ENCODE data around the gene SLC4A2. TPM values are rescaled to one million over a fixed set of nuclear protein-coding genes. Genes with fewer than 3 reads are reported as not detected.
A peak's percentile ranks its signal among the peaks of the same experiment; 100 is the strongest.

The SLC4A2 gene
- total RNA-seq, 1 donor from 2014 or later: 99.4 TPM

DNA sequence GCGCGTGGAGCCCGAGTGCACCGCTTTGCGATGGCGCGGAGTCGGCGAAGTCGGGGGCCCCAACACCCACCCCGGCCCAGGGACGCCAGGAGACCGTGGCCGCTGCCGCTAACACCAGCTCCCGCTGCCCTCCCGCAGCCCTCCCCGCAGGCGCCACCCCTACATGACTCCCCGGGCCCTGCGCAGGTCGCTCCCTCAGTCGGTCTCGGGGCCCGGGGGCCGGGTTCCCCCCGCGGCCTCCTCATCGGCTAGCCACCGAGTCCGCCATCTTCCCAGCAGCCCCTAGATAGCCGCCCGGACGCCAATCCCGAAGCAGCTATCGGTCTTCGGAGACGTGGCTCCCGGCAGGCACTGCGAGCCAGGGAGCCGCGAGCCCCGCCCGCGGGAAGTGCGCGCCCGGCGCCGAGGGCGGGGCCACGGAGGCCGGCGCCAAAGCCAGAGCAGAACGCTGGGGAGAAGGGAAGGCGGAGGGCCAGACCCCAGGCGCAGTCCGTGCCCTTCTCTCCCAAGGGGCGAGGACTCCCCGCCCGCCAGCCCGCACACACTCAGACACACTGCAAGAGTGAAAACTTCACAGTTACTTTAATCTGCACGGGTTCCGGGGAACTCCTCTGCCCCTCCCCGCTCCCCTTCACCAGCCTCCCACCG lies 21.3 kb downstream of the SLC4A2 start, which contains the start of gene FASTK:
Gene FASTK (minus strand): TSS at position 288 of the 648 bp plus-strand sequence. CDS start 43 bp downstream, at position 245.
- Mint-ChIP-seq H3K4me3 (ENCODE audit: unreplicated experiment) (peak within 1 kb of the TSS; percentile 92), H3K27me3 (ENCODE audit: unreplicated experiment) (peaks cover 16% of the 10 kb centered on the region), H3K9me3 (ENCODE audit: unreplicated experiment) (peaks cover 15% of the 10 kb centered on the region), H3K4me1 (ENCODE audit: low read depth, unreplicated experiment) (peaks cover 25% of the 10 kb centered on the region), H3K36me3 (ENCODE audit: unreplicated experiment) (no peaks in the 10 kb centered on the region), H3K27ac (ENCODE audit: unreplicated experiment) (peak within 1 kb of the TSS; percentile 87)
- peak; percentile 90 for DNase-seq
- TF ChIP-seq, protein P1, sequence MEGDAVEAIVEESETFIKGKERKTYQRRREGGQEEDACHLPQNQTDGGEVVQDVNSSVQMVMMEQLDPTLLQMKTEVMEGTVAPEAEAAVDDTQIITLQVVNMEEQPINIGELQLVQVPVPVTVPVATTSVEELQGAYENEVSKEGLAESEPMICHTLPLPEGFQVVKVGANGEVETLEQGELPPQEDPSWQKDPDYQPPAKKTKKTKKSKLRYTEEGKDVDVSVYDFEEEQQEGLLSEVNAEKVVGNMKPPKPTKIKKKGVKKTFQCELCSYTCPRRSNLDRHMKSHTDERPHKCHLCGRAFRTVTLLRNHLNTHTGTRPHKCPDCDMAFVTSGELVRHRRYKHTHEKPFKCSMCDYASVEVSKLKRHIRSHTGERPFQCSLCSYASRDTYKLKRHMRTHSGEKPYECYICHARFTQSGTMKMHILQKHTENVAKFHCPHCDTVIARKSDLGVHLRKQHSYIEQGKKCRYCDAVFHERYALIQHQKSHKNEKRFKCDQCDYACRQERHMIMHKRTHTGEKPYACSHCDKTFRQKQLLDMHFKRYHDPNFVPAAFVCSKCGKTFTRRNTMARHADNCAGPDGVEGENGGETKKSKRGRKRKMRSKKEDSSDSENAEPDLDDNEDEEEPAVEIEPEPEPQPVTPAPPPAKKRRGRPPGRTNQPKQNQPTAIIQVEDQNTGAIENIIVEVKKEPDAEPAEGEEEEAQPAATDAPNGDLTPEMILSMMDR (IDR thresholded peaks at IDR 0.05; ENCODE audit: partially characterized antibody, unreplicated experiment): no peak

DNA sequence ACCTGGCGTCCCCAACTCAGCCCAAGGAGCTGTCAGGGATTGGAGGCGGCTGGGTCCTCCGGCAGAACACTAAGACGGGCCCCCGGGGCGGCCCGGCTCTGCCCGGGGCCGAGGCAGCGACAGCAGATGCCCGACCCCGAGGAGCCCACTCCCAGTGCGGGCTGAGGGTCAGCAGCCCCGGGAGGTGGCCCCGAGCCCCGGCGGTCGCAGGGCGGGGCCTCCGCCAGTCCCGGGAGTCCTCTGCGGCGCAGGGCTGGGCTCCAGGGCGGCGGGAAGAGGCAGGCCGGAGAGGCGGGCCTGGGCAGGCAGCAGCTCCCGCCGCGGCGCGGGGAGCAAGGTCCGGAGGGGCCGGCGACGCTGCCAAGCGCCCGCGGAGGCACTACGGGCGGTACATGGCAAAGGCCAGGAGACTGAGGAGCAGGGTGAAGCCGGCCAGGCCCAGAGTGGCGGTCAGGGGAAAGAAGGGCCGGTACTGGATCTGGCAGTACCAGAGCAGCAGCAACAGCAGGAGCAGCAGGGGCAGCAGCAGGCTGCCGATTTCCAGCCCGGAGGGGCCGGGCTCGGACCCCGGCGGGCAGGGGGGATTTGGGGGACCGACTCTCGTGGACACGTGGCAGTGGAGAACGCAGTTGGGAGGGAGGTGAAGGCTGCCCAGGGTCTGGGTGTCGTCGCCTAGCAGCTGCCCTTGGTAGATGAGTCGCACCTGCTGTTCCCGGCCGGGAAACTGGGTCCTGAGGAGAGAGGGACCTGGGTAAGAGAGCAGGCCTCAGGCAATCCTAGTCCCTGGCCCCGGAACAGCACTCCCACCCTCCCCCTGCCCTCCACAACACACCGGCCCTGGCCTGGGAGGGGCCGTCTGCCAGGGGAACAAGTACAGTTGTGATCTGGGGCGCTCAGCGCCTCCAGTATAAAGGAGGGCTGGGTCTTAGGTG lies 22.0 kb downstream of the SLC4A2 start:
- peaks cover 22% of the 10 kb centered on the region for H3K4me1 Mint-ChIP-seq (ENCODE audit: low read depth, unreplicated experiment)
- H3K27ac Mint-ChIP-seq (ENCODE audit: unreplicated experiment): peak overlapping the region; percentile 82
- peaks cover 20% of the 10 kb centered on the region for H3K27me3 Mint-ChIP-seq (ENCODE audit: unreplicated experiment)
- DNase-seq: peak; percentile 57
- no peaks in the 10 kb centered on the region for H3K36me3 Mint-ChIP-seq (ENCODE audit: unreplicated experiment)
- peaks cover 18% of the 10 kb centered on the region for H3K9me3 Mint-ChIP-seq (ENCODE audit: unreplicated experiment)
- TF ChIP-seq, protein P1 (IDR thresholded peaks at IDR 0.05; ENCODE audit: partially characterized antibody, unreplicated experiment): no peak
- peak overlapping the region; percentile 92 for H3K4me3 Mint-ChIP-seq (ENCODE audit: unreplicated experiment)

DNA sequence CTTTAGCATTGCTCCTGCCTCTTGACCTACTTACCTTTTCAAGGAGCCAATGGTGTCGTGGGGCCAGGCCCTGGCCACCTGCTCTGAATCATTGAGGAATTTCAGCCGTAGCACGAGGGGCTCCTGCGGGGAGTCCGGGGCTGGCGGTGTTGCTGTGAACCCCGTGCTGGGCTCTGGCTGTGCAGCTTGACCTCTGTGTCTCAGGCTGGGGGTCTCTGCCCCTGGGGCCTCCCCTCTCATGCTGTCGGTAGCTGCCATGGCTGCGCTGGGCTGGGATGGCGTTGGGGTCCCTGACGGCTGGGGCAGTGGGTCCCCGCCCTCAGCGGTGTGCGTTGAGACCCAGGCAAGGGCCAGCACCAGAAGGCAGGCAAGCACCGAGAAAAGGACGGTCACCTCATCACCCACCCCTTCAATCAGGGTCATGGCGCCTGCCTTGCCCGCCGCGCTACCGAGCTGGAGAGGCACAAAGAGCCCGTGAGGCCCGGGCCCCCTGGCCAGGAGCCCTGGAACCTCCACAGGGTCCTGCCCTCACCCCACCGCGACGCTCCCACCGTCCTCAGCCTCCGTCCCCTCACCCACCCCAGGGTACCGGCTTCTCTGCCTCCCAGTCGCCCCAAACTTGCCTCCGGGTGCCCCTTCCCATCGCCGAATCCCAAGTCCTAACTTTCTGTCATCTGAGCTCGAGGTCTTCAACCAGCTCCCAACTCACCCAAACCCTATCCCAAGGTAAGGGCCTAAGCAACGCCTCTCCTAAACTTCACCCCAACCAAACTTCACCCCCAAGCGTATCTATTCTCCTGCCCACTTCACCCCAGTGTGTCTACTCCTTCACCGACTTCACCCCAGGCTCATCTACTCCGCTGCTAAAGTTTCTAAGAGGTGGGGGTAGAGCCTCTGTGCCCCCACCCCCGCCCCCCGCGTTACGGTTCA lies 23.0 kb downstream of the SLC4A2 start:
- peaks cover 21% of the 10 kb centered on the region for H3K27me3 Mint-ChIP-seq (ENCODE audit: unreplicated experiment)
- no peak for DNase-seq
- TF ChIP-seq, protein P1 (IDR thresholded peaks at IDR 0.05; ENCODE audit: partially characterized antibody, unreplicated experiment): no peak

DNA sequence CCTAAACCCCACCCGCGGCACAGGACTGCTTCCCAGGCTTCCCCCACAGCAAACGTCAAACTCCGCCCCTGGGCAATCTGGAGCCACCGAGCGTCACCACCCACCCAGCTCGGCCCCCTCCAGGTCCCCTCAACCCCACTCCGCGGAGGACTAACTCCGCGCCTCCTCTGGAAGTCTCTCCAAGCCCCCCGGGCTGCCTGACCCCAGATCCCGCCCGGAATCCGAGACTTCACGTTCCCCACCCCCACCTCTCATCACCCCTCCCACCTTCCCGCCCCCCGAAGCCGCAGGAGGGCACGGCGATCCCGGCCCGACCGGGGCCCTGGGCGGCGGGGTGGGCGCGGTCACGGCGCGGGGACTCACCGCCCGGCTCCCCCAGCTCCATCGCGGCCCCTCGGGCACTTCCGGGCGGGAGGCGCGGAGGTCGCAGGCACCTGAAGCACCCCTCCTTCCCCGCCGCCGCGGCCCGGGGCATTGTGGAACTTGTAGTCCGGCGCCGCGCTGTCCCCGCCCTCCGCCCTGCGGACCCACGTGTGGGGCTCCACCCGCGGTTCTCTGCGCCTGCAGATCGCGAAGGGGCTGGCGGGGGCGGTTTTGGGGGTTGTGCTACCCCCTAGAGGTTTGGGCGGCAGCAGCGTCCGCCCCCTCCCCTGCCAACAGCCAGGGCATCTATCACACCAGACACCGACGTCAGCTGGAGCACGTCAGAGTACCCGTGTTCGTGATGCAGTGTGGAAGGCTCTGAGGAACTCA lies 23.9 kb downstream of the SLC4A2 start, which contains the start of gene TMUB1:
Gene TMUB1 (minus strand): TSS at position 423 of the 753 bp plus-strand sequence. CDS start 930 bp downstream, outside the sequence.
- peak within 1 kb of the TSS; percentile 92 for H3K4me3 Mint-ChIP-seq (ENCODE audit: unreplicated experiment)
- peaks cover 19% of the 10 kb centered on the region for H3K4me1 Mint-ChIP-seq (ENCODE audit: low read depth, unreplicated experiment)
- H3K27me3 Mint-ChIP-seq (ENCODE audit: unreplicated experiment): peaks cover 23% of the 10 kb centered on the region
- peak within 1 kb of the TSS; percentile 84 for H3K27ac Mint-ChIP-seq (ENCODE audit: unreplicated experiment)
- DNase-seq: peak; percentile 86
- TF ChIP-seq, protein P1 (IDR thresholded peaks at IDR 0.05; ENCODE audit: partially characterized antibody, unreplicated experiment): no peak
- peaks cover 26% of the 10 kb centered on the region for H3K9me3 Mint-ChIP-seq (ENCODE audit: unreplicated experiment)
- no peaks in the 10 kb centered on the region for H3K36me3 Mint-ChIP-seq (ENCODE audit: unreplicated experiment)

More for the DNA sequence above, 23.0 kb downstream of the SLC4A2 start:
- Mint-ChIP-seq H3K9me3 (ENCODE audit: unreplicated experiment) (peaks cover 20% of the 10 kb centered on the region), H3K4me3 (ENCODE audit: unreplicated experiment) (peak overlapping the region; percentile 92), H3K36me3 (ENCODE audit: unreplicated experiment) (no peaks in the 10 kb centered on the region), H3K27ac (ENCODE audit: unreplicated experiment) (peak overlapping the region; percentile 84), H3K4me1 (ENCODE audit: low read depth, unreplicated experiment) (peaks cover 22% of the 10 kb centered on the region)

Data from glutamatergic neuron (in vitro differentiated cells).